GM18511 (cell line): ENCODE data around the gene C11orf86.
"Not testable (repeated sequence)": the region's sequence is repeated elsewhere in the genome, so short reads cannot be mapped to it uniquely, and the experiment has no call there.

Experiments
- ATAC-seq: cut with Tn5 transposase; IDR thresholded peaks from one replicate; pipeline ENCODE4 v1.9.1; 2021; ENCODE audit warnings: mild to moderate bottlenecking, moderate library complexity; ENCODE audit not compliant: unreplicated experiment

Gene C11orf86

DNA sequence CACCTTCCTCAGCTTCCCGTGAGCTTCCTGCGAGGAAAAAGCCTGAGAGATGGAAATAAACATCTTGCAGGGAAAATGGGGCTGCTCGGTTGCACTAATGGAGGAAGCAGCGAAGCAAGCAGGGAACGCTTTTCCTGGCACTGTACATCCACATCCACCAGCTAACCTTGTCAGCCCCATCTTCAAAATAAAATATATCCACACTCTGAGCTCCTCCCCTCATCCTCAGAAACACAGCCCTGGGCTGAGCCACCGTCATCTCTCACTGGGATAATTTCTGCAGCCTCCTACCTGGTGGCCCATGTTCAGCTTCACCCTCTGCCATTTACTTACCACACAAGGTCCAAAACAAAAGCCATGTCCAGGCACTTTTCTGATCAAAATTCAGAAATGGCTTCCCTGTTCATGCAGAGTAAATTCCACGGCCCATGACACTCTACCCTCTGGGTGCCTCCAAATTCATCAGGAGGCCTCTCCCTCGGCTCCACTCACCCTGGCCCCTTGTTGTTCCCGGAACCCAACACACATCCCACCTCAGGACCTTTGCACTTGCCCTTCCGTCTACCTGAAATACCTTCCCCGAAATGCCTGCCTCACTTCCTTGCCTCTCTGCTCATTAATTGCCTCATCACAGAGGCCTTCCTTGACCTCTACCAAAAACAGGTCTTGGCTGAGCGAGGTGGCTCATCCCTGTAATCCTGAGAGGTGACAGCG, 13.0 kb downstream of the C11orf86 start:
- no peak for ATAC-seq

DNA sequence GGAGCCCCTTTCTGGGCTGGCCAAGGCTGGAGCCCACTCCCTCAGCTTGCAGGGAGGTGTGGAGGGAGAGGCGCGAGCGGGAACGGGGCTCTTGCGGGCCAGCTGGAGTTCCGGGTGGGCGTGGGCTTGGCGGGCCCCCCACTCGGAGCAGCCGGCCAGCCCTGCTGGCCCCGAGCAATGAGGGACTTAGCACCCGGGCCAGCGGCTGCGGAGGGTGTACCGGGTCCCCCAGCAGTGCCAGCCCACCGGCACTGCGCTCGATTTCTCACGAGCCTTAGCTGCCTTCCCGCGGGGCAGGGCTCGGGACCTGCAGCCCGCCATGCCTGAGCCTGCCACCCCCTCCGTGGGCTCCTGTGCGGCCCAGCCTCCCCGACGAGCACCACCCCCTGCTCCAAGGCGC, 13.6 kb downstream of the C11orf86 start:
- not testable (repeated sequence) for ATAC-seq

DNA sequence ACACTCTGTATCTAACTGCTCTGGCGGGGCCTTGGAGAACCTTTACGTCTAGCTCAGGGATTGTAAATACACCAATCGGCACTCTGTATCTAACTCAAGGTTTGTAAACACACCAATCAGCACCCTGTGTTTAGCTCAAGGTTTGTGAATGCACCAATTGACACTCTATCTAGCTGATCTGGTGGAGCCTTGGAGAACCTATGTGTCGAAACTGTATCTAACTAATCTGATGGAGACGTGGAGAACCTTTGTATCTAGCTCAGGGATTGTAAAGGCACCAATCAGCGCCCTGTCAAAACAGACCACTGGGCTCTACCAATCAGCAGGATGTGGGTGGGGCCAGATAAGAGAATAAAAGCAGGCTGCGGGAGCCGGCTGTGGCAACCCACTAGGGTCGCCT, 14.3 kb downstream of the C11orf86 start:
- ATAC-seq: not testable (repeated sequence)

DNA sequence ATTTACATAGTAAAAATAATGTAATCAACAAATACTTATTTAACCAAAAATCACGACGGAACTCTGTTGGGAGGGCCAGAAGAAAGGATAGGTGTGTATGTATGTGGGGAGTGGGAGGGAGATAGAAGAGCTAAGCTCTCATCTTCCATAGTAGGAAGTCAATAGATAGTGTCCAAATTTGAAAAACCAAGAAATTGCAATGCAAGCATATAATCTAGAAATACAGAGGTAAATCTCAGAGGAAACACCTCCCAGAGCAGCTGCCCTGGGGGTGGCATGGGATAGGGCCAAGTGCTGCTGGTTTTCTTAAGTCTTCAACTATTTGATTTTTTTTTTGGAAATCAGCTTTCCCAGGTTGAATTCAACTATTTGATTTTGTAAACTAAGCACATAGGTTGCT, 16.9 kb downstream of the C11orf86 start:
- no peak for ATAC-seq

DNA sequence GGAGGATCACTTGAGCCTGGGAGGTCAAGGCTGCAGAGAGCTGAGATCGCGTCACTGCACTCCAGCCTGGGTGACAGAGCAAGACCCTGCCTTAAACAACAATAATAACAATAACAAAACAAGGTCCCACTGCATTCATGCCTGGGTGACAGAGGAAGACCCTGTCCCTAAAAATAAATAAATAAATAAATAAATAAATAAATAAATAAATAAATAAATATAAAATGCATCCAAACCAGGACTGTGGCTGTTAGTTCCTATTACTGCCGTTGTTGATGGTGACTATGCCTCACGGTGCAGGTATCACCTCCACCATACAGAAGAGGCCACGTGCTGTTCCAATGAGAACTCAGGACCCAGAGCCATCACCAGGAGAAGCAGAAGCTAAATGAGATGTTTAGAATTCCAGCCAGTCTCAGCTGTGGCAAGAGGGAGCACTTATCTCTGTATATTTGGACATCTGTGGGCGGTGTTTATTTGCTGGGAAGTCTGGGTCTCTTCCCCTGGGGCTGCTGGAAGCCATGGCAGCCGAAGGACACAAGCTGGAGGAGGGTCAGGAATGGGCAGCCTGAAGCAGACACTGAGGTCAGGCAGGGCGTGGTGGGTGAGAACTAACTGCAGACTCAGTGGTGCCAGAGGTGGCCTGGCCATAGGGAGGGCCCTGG, 21.6 kb downstream of the C11orf86 start:
- ATAC-seq: no peak

DNA sequence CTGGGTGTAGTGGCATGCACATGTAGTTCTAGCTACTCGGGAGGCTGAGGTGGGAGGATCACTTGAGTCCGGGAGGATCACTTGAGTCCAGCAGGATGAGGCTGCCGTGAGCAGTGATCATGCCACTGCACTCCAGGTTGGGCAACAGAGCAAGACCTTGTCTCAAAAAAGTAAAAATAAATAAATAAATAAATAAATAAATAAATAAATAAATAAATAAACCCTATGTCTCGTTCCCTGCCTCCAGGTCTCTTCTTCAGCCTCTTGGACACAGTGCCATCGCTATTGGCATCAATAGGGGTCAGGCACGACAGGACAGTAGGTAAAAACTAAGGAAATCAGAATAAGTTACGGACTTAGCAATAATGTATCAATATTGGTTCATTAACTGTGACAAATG, 24.5 kb downstream of the C11orf86 start:
- ATAC-seq: no peak

DNA sequence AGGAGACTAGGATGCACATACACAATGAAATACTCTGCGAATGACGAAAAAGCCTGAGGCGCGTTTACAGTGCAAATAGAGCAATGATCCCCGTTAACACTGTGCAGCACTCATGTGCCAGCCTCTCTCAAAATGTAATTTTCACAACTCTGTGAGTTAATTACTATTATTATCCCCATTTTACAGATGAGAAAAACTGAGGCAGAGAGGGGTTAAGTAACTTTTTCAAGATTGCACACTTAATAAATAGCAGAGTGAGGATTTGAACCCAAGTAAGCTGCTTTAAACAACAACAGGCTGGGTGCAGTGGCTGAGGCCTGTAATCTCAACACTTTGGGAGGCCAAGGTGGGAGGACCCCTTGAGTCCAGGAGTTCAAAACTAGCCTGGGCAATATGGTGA, 26.2 kb downstream of the C11orf86 start:
- ATAC-seq: no peak

DNA sequence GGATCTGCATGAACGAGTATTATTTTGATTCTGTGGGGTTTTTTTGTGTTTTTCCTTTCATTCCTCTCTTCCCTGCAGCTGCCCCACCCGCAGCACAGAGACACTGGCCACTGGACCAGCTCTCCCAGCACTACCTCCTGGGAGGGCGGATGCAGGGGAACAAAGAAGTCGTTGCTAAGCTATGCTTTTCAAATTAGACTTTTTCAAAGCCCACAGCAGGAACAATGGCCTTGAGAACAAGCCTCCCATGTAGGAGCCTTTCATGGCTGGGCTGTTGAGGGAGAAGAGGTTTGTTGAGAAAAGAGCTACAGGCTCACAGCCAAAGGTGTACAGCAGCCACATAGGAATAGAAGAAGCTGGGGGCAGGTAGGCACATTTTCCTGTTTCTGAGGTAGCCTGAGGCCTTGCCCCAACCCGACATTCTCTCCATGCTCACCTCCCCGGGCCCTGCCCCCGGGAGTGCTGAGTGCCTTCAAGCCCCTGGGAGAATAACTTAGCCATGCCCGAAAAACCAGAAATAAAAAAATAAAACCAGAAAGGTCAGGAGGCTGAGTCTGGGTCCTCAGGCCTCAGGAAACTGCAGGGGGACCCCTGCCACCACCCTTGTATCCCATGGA, 27.3 kb downstream of the C11orf86 start:
- no peak for ATAC-seq

DNA sequence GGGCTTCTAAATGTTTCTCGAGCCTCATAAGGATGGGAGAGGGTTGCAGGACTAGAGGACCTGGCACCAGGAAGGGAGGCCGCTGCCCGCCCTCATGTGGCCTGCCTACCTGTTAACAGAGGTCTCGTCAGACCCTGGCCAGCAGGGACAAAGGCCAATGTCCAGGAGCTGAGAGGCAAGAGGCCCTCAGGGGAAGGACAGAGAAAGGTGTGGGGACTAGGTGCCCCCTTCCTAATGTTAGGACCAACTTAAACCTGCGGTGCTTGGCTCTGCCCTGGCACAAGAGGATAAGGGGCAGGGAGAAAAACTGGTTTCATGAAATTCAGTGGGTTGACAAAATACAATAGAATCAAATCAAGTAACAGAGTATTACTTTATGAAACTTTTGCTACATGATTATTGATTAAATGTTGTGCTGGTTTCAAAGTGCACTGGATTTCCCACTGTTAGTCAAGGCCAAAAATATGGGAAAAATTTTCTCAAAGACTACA, 27.9 kb downstream of the C11orf86 start:
- no peak for ATAC-seq

DNA sequence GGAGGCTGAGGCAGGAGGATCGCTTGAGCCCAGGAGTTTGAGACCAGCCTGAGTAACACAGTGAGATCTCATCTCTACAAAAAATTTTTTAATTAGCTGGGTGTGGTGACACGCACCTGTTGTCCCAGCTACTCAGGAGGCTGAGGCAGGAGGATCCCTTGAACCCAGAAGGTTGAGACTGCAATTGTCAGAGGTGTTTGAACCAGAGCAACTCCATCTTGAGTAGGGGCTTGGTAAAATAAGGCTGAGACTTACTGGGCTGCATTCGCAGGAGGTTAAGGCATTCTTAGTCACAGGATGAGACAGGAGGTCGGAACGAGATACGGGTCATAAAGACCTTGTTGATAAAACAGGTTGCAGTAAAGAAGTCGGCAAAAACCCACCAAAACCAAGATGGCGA, 30.1 kb downstream of the C11orf86 start:
- ATAC-seq: not testable (repeated sequence)

DNA sequence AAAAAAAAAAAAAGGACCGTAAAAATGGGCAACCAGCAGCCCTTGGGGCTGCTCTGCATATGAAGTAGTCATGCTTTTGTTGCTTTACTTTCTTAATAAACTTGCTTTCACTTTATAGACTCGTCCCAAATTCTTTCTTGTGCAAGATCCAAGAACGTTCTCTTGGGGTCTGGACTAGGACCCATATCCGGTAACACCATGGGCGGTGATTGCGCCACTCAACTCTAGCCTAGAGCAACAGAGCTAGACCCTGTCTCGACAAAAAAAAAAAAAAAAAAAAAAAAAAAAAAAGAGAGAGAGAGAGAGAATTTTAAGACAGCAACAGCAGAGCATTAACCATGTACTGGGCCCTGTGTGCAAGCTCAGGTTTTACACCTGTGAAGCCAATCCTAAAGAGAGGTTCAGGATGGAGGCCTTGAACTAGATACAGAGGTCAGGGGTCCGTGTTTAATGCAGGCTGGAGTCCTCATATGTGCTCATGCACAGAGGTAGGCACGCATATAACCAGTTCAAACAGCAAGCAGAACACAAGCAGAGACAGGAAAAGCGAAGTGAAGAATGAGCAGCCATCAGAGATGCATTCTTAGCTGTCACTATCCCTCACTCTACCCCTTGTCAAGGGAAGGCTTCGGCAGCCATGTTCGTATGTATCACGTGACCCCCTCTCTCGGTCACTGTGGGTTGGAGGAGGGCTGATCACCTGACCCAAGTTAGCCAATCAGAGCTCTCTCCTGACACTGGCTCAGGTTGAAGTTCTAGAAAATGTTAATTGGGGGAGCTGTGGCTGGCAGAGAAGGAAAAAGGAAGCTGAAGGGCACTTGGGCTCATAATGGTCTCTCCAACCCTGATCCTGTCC, 31.2 kb downstream of the C11orf86 start:
- no peak for ATAC-seq

DNA sequence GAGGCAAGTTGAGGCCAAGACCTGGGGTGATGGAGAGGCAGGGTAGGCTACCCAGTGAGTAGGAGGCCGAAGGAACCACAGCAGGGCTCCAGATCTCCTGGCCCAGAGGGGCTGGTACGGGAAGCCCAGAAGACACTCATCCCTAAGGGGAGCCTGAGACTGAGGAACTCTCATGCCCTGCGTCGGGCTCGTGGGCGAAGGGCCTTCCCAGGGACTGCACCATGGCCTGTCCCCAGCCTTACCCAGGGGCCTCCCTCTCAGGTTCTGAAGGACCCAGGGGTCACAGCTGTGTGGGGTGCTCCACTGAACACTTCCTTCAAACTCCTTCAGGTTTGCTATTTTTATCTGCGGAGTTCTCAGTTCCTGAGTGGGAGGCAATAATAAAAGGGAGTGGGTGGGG, 32.0 kb downstream of the C11orf86 start:
- ATAC-seq: no peak

DNA sequence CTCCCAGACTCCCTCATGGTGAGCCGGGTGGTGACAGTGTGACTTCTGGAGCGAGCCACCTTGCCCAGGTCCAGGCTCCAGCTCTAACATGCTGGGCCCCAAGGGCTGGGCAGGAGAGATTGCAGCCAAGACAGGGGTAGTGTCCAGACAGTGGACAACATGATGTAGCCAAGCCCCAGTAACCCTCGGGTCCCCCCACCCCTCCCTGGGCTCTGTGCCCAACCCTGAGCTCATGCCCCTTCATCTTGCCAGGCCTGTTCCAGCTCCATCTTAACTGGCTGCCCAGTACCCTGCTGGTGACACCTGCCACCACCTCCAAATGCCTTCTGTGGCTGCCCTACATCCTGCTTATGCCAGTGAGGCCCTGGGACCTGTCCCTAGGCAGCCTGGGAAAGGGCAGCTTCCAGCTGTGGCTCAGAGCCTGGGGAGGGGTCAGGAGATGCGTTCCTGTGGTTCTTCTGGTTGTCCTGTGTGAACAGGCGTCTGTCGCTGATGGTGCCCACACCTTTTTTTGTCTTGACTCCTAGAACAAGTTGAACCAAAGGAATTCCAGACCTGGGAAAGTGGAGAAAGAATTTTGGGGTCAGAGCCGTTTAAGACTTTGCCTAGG, 35.3 kb downstream of the C11orf86 start:
- ATAC-seq: no peak

DNA sequence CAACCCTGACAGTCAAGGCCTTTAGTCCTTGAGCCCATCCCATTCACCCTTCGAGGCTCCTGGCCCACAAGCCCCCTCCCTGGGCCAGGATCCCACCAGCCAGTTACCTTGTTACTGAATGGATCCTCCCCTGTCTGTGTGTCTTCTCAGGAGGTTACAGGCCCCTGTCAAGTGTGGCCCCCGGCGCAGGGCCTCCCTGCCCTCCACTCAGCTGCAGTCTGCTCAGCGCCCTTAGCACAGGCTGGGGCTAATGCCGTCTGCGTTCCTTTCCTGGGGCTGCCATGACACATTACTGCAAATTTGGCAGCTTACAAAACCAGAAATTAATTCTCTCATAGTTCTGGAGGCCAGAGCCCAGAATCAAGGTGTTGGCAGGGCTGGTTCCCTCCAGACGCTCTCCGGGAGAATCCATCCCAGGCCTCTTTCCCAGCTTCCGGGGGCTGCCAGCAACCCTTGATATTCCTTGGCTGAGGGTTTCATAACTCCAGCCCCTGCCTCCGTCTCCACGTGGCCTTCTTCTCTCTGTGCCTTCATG, 38.5 kb downstream of the C11orf86 start:
- no peak for ATAC-seq

DNA sequence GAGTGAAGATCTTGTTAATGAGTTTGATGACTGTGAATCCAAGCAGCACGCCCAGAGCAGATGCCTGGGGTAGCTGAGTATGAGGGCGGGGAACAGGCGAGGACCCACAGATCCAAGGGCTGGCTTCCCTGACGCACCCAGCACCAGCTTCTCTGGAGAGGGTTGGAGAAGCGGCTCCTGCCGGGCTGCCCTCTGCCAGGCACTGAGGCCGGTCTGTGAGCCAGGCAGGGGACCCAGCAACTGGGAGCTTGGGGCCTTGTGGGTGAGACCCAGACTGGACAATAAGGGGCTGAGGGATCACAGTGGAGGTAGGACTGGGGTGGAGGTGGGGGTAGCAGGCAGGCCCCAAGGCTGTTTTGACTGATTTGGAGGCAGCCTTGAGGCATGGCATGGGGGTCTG, 39.2 kb downstream of the C11orf86 start:
- ATAC-seq: no peak

DNA sequence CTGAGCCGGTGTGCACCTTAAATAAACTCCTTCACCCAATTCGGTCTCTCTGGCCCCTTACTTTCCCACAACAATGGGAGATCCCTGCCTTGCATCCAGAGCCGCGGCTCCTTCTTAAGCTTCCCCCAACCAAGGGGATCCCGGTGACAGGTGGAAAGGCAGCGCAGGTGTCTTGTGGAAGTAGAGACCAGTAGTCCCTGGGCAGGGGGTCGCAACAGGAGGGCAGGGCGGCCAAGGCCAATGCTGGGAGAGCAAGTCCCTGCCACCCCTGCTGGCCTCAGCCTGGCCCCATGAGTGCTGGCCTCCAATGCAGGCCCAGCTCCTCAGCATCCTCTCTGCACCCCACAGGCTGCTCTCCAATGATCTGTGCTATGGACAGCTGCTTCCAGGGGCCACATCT, 39.9 kb downstream of the C11orf86 start:
- ATAC-seq: no peak

DNA sequence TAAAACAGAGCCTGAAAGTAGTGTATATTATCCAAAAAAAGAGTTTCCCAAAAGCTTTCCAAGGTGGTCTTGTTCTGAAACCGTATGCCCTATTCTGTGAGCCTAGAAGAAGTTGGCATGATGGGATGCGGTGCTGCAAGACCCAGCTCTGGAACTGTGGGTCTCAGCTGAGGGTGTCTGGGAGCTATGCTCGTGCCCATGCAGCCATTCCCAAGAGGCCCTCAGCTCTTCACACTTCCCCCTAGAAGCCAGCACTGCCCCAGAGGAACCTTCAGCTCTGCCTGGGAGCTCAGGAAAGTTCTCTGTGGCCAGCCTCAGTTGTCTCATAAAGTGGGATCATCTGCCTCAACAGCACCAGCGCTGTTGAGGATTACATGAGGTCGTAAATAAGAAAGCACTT, 41.4 kb downstream of the C11orf86 start:
- no peak for ATAC-seq

DNA sequence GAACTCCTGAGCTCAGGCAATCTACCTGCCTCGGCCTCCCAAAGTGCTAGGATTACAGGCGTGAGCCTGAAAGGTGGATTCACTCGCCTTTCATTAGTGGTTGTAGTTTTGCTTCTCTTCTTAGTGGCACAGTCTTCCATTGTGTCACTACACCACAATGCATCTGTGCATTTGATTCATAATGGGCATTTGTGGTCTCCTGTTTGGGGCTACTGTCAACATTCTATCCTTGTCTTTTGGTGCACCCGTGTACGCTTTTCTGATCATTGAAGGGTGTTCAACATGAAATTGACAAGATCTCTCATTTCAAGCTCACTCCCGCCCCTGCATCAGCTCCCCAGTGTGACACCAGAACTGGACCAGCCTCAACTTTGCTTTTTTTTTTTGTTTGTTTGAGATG, 45.8 kb downstream of the C11orf86 start:
- no peak for ATAC-seq

DNA sequence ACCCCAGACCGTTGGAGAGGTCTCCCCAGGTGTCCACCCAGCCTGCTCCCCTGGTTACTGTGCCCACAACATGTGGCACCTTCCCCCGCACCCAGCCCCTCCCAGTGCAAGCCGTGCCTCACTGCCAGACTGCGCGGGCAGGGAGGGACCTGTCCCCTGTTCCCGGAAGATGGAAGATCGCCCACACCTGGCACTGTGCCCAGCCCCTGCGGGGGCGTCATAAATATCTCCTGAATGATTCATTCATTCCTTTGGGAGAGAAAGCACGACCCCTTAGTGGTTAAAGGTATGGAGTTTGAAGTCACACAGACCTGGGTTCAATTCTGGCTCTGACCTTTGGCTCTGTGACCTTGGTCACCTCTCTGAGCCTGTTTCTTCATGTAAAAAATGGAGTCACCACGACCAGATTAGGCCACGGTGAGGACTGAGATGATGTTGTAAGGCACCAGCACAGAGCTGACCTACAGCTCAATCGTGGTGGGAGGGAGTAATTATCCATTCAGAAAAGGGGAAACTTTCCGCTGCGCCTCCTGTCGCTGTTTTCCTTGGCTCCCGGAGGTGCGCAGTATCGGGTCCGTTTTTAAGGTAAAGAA, 47.3 kb downstream of the C11orf86 start:
- no peak for ATAC-seq
